Astrocyte of the spinal cord (primary cell): ENCODE measurements around the gene FCHSD2.

Source experiments
- DNase-seq: peaks from one replicate; pipeline ENCODE4 v3.0.0; 2011; ENCODE audit warnings: low read depth, low spot score
- H3K4me3 ChIP-seq: 2 replicates; pipeline ENCODE4 v1.5.1; 2011; ENCODE audit warnings: low read depth, mild to moderate bottlenecking, low read length, moderate library complexity
- CTCF ChIP-seq: IDR thresholded peaks from 2 replicates; pipeline ENCODE4 v1.5.1; 2012; ENCODE audit warnings: low read depth, mild to moderate bottlenecking, low read length, inconsistent platforms
- in situ Hi-C: cut with HindIII; loops from 2 replicates; pipeline ENCODE4 v1.10.0; 2017; ENCODE audit warnings: low sequenced_read_pairs

Gene FCHSD2

GRCh38 chr11:73187854-73188253 is 45.7 kb upstream of the FCHSD2 start:
- in situ Hi-C loops = no loop called here
- no peak for DNase-seq
- no peak overlapping the region for H3K4me3 ChIP-seq
- TF ChIP-seq CTCF = no peak

GRCh38 chr11:73186886-73187285 is 44.8 kb upstream of the FCHSD2 start:
- no peak for TF ChIP-seq CTCF
- DNase-seq = no peak
- in situ Hi-C loops = no loop called here
- H3K4me3 ChIP-seq = no peak overlapping the region

GRCh38 chr11:73186294-73186850 is 44.3 kb upstream of the FCHSD2 start:
- in situ Hi-C loops = no loop called here
- no peak overlapping the region for H3K4me3 ChIP-seq
- TF ChIP-seq CTCF = no peak

GRCh38 chr11:73185680-73186293 is 43.7 kb upstream of the FCHSD2 start:
- no peak overlapping the region for H3K4me3 ChIP-seq
- DNase-seq = peak; percentile 34
- no peak for TF ChIP-seq CTCF
- in situ Hi-C loops = no loop called here

More at GRCh38 chr11:73186294-73186850, 44.3 kb upstream of the FCHSD2 start:
- no peak for DNase-seq

GRCh38 chr11:73184953-73185671 is 43.0 kb upstream of the FCHSD2 start:
- H3K4me3 ChIP-seq = no peak overlapping the region
- in situ Hi-C loops = no loop called here
- peak; percentile 28 for DNase-seq
- peak; percentile 88 for TF ChIP-seq CTCF

GRCh38 chr11:73182824-73183321 is 40.8 kb upstream of the FCHSD2 start:
- in situ Hi-C loops = no loop called here
- no peak for TF ChIP-seq CTCF
- no peak for DNase-seq
- no peak overlapping the region for H3K4me3 ChIP-seq
